Measurements from ENCODE around the gene ANO9.
"Not testable (repeated sequence)": the region's sequence is repeated elsewhere in the genome, so short reads cannot be mapped to it uniquely, and the experiment has no call there.

ANO9 gene

DNA sequence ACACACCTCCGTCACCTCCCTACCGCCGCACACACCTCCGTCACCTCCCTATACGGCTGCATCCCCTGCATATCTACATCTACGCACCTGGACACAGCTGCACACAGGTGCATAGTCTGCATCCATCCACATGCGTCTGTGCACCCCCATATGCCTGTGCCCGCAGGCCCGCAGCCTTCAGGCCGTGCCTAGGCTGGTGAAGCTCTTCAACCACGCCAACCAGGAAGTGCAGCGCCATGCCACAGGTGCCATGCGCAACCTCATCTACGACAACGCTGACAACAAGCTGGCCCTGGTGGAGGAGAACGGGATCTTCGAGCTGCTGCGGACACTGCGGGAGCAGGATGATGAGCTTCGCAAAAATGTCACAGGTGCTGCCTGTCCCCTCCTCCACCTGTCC is 43.0 kb downstream of the ANO9 start:
- no peak for DNase-seq

GRCh38 chr11:396948-397548 is 44.8 kb downstream of the ANO9 start:
- DNase-seq = no peak

DNA sequence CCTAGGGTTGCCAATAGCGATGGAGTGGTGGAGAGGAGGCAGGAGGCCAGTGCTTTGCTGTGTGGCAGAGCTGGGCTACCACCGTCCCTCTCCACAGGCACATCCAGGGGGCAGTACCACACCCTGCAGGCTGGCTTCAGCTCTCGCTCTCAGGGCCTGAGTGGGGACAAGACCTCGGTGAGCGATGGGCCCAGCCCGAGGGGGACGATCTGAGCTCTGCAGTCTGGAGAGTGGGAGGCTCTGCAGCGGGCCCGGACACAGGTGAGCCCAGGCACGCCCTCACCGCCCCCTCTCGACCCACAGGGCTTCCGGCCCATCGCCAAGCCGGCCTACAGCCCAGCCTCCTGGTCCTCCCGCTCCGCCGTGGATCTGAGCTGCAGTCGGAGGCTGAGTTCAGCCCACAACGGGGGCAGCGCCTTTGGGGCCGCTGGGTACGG is 45.3 kb downstream of the ANO9 start:
- DNase-seq = no peak

GRCh38 chr11:395866-396265 is 45.9 kb downstream of the ANO9 start:
- no peak for DNase-seq

DNA sequence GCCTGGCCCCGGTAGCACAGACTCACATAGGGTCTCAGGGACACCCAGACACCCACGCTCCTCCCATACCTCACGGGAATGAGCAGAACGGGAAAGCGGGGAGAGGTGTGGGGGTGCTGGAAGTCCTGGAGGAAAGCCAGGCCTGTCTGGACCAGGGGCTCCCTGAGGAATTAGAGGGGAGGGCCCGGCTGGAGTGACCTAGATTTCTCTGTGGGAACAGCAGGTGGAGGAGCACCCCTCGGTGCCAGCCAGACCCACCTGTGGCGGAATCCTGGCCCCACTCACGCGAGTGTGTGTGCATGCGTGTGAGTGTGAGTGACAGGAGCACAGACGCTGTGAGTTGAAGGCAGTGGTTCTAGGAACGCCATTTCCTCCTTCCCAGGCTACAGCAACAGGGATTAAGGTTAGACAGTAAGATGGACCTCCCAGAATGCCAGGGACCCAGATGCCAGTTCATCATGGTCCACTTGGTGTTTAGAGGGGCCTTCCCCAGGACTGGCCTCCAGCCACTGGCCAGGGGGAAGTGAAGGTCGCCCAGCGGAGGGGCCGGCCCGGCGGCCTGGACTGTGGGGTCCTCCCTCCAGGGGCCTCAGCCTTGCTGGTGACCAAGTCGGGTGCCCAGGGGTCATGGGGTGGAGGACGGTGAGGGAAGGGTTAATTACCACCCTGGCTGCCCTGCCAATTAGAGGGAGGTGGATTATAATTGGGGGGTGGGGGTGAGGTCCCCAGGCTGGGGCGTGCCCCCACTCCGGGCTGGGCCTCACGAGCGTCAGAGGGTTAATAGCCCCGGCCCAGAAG is 46.8 kb downstream of the ANO9 start:
- no peak for DNase-seq

- DNase-seq = no peak
Observed at GRCh38 chr11:394034-394857, 47.6 kb downstream of the ANO9 start, which contains the start of gene PKP3. PKP3 (plus strand) TSS chr11:394209; CDS start chr11:394293, 84 bp downstream.

DNA sequence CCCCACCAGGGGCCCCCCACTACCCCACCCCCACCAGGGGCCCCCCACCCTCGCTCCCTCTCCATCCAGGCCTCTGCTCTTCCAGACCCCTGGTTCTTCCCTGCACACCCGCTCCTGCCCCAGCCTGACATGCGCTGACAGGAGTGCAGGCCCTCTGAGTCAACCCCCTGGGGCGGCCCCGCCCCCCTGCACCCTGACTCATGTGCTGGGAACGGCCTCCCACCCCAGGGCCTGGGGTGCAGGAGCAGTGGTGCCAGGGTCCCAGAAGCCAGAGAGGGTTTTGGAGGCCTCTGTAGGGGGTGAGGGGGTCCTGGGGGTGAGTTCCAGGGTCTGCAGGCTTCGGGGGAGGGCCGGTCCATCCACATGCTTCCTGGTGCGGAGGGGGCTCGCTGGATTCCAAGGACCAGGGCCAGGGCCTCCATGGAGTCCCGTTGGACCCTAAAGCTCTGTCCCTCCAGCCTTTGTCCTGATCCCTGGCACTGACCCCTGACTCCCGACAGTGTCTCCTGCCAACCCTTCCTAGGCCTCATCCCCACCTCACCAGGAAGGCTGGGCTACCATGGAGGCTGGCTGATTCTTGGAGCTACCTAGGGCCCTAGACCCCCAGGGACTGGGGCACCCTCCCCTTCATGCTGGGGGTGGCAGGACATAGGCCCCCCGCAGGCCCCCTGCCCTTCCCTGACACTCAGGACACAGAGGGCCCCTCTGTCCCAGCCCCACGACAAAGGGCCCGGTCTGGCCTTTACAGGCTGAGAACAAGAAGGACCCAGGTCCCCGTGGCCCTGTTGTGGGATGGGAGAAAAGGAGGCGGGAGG is 48.4 kb downstream of the ANO9 start:
- no peak for DNase-seq

DNA sequence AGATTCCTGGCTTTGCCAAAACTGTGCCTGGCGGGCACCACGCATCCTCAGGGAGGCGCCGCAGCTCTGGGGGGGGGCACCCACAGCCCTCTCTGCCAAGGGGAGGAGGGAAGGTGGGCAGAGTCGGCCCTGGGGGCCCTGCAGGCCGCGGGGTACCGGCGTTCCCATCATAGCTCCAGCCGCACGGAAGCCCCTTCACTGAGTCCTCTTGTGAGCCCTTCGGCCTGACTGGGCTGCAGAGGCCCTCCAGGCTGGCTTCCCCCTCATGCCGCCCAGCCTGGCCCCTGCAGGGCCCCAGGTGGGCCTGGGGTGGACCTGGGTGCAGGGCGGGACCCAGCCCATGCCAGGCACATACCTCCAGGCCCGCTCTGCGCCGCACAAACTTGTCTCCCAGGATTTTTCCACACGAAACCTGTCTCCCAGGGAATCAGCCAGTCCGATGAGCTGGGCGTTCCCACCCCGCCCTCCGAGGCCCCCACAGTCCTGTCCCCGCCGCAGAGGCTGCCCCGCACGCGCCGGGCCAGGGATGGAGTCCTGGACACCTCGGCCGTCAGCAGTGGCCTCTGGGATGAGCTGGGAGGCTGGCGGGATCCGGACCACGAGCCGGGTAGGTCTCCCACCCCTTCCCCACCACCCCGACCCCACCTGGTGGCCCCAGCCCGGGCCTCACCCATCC is 49.6 kb downstream of the ANO9 start:
- DNase-seq = no peak

GRCh38 chr11:391117-392017 is 50.4 kb downstream of the ANO9 start:
- DNase-seq = no peak

DNA sequence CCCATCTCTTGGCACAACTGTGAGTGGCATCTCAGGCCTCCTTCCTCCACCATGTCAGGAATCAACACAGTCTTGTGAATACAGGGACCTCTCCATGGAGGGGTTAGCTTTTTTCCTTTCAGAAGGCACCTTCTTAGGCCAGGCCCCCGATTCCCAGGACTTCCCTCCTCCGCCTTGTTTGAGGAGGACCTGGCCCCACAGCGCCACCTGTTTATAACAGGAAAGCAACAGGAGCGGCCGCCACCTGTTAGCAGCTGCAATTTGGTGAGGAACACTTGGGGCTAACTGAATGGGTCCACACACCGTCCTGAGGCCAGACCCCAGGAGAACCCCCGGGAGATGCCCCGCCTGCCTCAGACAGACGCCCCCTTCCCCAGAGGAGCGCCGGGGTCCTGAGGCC is 51.6 kb downstream of the ANO9 start:
- no peak for DNase-seq

- not testable (repeated sequence) for DNase-seq
Observed at GRCh38 chr11:389369-389768, 52.4 kb downstream of the ANO9 start.

GRCh38 chr11:387193-387793 is 54.5 kb downstream of the ANO9 start:
- no peak for DNase-seq

DNA sequence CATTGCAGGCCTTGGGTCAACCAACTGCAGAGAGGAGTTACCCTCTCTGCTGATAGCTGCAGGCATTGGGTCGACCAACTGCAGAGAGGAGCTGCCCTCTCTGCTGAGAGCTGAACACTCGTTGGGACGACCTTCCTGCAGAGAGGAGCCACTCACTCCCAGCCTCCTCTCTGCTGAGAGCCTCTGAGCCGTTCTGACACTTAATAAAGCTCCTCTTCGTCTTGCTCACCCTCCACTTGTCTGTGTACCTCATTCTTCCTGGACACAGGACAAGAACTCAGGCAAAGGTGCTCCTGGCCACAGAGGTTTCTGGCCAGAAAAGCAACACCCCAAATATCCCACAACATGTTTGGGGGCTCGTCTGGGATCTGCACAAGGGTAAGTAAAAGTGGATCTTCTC is 55.3 kb downstream of the ANO9 start:
- no peak for DNase-seq

DNA sequence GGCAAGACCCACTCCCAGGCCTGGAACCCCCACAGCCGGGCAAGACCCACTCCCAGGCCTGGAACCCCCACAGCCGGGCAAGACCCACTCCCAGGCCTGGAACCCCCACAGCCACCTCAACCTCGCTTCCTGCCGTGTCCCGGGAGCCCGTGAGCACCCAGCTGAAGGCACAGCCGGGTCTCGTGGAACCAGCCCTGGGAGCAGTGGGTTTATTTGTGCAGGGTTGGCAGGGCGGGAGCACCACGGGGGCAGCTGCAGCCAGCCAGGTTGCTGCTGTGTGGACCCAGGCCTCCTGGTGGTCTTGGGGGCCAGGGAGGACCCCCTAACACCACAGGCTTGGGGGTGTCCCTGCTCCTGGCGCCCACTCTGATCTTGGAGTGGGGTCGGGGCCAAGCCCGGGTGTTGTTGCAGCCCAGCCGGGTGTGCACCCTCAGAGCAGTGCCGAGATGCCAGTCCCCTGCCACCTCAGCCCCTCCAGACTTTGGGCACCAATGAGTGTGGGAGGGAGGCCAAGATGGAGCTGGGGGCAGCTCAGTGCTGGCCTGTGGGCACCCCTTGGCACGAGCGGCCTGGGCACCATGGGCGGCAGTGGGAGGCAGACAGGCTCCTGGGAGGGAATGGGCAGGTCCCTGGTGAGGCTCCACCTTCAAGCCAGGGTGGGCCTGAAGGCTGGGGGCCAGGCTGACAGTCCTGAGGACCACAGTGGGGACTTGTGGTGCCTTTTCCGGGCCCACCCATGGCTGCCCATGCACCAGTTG is 56.0 kb downstream of the ANO9 start:
- DNase-seq = no peak

DNA sequence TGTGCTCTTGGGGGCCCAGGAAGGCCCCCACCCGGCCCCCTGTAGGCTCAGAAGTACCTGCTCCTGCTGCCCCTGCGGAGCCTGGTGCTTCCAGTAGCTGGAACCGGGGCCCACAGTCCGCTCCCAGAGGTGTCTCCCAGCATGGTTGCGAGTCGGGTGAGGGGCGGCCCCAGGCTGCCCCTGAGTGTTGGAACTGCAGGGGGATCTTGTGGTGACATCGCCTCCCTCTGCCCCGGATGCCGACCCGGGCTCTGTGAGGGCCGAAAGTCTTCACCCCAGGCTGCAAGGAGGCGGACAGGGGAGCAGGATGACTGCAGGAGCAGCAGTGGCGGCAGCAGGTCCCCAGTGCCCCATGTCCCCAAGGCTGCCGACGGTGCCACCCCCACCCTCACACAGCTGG is 57.3 kb downstream of the ANO9 start:
- DNase-seq = no peak

GRCh38 chr11:383431-383830 is 58.4 kb downstream of the ANO9 start:
- no peak for DNase-seq

DNA sequence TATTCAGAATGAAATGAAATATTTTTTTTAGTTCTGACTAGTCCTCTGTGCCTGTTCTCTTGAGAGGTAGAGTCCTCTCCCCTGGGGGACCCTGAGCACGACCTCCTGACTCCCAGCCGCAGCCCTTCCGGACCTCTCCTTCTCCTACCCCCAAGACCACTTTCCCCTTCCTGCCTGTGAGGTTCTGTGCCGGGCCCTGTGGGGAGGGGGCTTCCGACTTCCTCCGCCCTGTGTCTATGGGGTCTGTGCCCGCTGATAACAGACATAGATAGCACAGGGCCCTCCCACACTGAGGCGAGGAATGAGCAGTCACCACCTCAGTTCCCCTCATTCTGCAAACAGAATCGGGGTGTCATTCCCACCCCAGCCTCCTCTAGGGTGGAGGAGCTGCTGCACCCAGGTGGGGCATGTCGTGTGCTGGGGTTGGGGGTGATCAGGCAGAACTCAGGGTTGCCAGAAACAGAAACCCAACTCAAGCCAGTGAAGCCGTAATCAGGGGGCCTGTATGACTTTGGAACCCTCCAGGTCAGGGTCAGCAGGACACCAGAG is 59.7 kb downstream of the ANO9 start:
- DNase-seq = no peak

DNA sequence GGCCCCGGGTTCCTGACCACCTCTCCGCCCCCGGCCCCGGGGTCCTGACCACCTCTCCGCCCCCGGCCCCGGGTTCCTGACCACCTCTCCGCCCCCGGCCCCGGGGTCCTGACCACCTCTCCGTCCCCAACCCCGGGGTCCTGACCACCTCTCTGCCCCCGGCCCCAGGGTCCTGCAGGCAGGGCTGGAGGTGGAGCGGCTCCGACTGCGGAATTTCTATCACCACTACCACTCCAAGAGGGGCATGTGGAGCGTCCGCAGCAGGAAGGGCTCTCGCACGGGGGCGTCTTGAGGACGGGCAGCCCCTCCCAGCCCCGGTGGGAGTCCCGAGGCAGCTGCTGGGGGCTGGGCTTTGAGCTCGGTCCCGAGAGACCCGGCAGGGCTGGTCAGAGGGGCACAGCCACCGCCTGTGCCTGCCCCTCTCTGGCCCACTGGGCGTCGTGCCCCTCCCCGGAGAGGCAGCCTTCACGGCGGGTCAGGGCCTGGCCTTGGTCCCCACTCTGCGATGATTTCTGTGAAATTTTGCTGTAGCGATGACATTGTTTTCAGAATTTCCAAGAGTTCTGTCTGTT is 60.2 kb downstream of the ANO9 start:
- DNase-seq = no peak

DNA sequence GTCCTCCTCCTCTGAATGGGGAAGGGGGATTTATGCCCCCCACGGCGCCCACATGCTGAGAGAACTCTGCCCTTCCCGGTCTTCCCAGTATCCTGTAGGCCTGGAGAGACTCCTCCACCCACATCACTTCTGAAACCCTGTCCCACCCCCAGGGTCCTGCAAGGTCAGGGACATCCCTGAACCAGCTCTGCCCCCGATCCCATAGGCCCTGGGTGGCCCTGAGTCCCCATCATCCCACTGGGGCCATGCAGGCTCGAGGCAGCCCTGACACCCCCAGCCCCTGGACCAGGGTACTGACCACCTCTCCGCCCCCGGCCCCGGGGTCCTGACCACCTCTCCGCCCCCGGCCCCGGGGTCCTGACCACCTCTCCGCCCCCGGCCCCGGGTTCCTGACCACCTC is 60.8 kb downstream of the ANO9 start:
- DNase-seq = no peak
